HG03521 (cell line): ENCODE measurements around the gene PAK3.

Source experiments
- ATAC-seq: cut with Tn5 transposase; IDR thresholded peaks from one replicate; pipeline ENCODE4 v1.9.1; 2021; ENCODE audit warnings: mild to moderate bottlenecking, moderate library complexity; ENCODE audit not compliant: unreplicated experiment

The PAK3 gene

GRCh38 chrX:111095974-111096895, at the start of gene PAK3:
Gene PAK3 (plus strand): TSS chrX:111096191. CDS start chrX:111123104, 26,913 bp downstream.
- ATAC-seq: no peak

GRCh38 chrX:111047575-111047974, 48.4 kb upstream of the PAK3 start:
- ATAC-seq: no peak

GRCh38 chrX:111052478-111052877, 43.5 kb upstream of the PAK3 start:
- no peak for ATAC-seq

GRCh38 chrX:111071542-111072277, 24.3 kb upstream of the PAK3 start:
- no peak for ATAC-seq

- no peak for ATAC-seq
Observed at GRCh38 chrX:111083081-111083480, 12.9 kb upstream of the PAK3 start.

- no peak for ATAC-seq
Observed at GRCh38 chrX:111086591-111087006, 9.4 kb upstream of the PAK3 start.

- ATAC-seq: no peak
Observed at GRCh38 chrX:111088628-111089027, 7.4 kb upstream of the PAK3 start.

GRCh38 chrX:111090458-111090857, 5.5 kb upstream of the PAK3 start:
- ATAC-seq: no peak

GRCh38 chrX:111098874-111099273, 2.9 kb downstream of the PAK3 start:
- peak; percentile 69 for ATAC-seq

GRCh38 chrX:111100191-111100590, 4.2 kb downstream of the PAK3 start:
- ATAC-seq: peak; percentile 55

GRCh38 chrX:111101580-111101979, 5.6 kb downstream of the PAK3 start:
- no peak for ATAC-seq

GRCh38 chrX:111102636-111103035, 6.6 kb downstream of the PAK3 start:
- ATAC-seq: no peak

- no peak for ATAC-seq
Observed at GRCh38 chrX:111103246-111103645, 7.3 kb downstream of the PAK3 start.

GRCh38 chrX:111110098-111110775, 14.2 kb downstream of the PAK3 start:
- no peak for ATAC-seq

- ATAC-seq: no peak
Observed at GRCh38 chrX:111114806-111115205, 18.8 kb downstream of the PAK3 start.

GRCh38 chrX:111116666-111117065, 20.7 kb downstream of the PAK3 start:
- ATAC-seq: no peak

GRCh38 chrX:111119341-111119740, 23.4 kb downstream of the PAK3 start:
- ATAC-seq: no peak

- ATAC-seq: peak; percentile 79
Observed at GRCh38 chrX:111123125-111123524, 27.1 kb downstream of the PAK3 start.

- peak; percentile 33 for ATAC-seq
Observed at GRCh38 chrX:111123606-111124179, 27.7 kb downstream of the PAK3 start.

GRCh38 chrX:111124418-111124817, 28.4 kb downstream of the PAK3 start:
- ATAC-seq: no peak

GRCh38 chrX:111127038-111127437, 31.0 kb downstream of the PAK3 start:
- no peak for ATAC-seq
